Thoracic aorta (tissue), 2 donors: ENCODE measurements around the gene CCNT2. TPM values are rescaled to one million over a fixed set of nuclear protein-coding genes. Genes with fewer than 3 reads are reported as not detected.

ENCODE experiments used
- ATAC-seq: fragments of 150-250 bp; one replicate; pipeline ENCODE4 v1.8.0; 2017; ENCODE audit warnings: low read depth; ENCODE audit not compliant: insufficient number of reproducible peaks, low FRiP score
- DNase-seq: peaks from one replicate; pipeline ENCODE4 v3.0.0-alpha.2; 2020; ENCODE audit warnings: low spot score
- H3K27ac ChIP-seq, 2 donors: fragments of 200-600 bp; sonication (generic); 1 replicate in 1 of 2; 2 replicates in 1 of 2; pipeline ENCODE4 v1.5.1; 2016; ENCODE audit warnings: mild to moderate bottlenecking in 2 of 2, moderate library complexity in 2 of 2
- H3K27me3 ChIP-seq: fragments of 200-600 bp; sonication (generic); replicated peaks from 2 replicates; pipeline ENCODE4 v1.6.0; 2016; ENCODE audit warnings: mild to moderate bottlenecking; ENCODE audit not compliant: insufficient read depth
- H3K36me3 ChIP-seq: fragments of 200-600 bp; sonication (generic); one replicate; pipeline ENCODE4 v1.5.1; 2016
- H3K4me1 ChIP-seq, 2 donors: fragments of 200-600 bp; sonication (generic); 1 replicate in 1 of 2; 2 replicates in 1 of 2; pipeline versions ENCODE4 v1.5.1 to v1.6.0; 2016; ENCODE audit warnings: low read depth in 2 of 2, mild to moderate bottlenecking in 1 of 2; ENCODE audit not compliant: control insufficient read depth in 1 of 2
- H3K4me3 ChIP-seq: fragments of 200-600 bp; sonication (generic); 2 replicates; pipeline ENCODE4 v1.5.1; 2016; ENCODE audit warnings: mild to moderate bottlenecking
- H3K9me3 ChIP-seq: fragments of 200-600 bp; sonication (generic); 2 replicates; pipeline ENCODE4 v1.5.1; 2016
- total RNA-seq, 2 donors: library from RNA; depleted of rRNA; stranded (reverse); fragments of >200 nt; gene quantifications; one replicate each; pipeline versions ENCODE4 v1.1.0 to v1.2.3, GENCODE V29; 2016
- TF ChIP-seq, protein P1 (sequence below): fragments of 200-600 bp; sonication (generic); IDR thresholded peaks from one replicate; pipeline ENCODE4 v1.5.1; 2019; ENCODE audit warnings: antibody characterized with exemption

The CCNT2 gene
- total RNA-seq, 2 donors from 2014 or later, result 49.6 to 52.4 TPM

DNA sequence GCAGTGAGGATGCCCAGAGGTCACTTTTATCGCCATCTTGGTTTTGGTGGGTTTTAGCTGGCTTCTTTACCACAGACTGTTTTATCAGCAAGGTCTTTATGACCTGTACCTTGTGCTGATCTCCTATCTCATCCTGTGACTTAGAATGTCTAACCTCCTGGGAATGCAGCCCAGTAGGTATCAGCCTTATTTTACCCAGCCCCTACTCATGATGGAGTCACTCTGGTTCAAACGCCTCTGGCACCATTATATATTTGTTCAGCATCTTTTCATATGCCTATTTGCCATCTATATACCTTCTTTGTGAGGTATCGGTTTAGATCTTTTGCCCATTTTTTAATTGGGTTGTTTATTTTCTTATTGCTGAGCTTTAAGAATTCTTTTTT is 7.2 kb upstream of the CCNT2 start:
- no peak for ATAC-seq
- DNase-seq, result no peak
- H3K27me3 ChIP-seq, result no peaks in the 10 kb centered on the region
- H3K36me3 ChIP-seq, result no peaks in the 10 kb centered on the region
- H3K27ac ChIP-seq, result no peak overlapping the region
- no peak overlapping the region for H3K4me3 ChIP-seq
- TF ChIP-seq, protein P1, sequence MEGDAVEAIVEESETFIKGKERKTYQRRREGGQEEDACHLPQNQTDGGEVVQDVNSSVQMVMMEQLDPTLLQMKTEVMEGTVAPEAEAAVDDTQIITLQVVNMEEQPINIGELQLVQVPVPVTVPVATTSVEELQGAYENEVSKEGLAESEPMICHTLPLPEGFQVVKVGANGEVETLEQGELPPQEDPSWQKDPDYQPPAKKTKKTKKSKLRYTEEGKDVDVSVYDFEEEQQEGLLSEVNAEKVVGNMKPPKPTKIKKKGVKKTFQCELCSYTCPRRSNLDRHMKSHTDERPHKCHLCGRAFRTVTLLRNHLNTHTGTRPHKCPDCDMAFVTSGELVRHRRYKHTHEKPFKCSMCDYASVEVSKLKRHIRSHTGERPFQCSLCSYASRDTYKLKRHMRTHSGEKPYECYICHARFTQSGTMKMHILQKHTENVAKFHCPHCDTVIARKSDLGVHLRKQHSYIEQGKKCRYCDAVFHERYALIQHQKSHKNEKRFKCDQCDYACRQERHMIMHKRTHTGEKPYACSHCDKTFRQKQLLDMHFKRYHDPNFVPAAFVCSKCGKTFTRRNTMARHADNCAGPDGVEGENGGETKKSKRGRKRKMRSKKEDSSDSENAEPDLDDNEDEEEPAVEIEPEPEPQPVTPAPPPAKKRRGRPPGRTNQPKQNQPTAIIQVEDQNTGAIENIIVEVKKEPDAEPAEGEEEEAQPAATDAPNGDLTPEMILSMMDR, result no peak
- no peaks in the 10 kb centered on the region for H3K4me1 ChIP-seq
- H3K9me3 ChIP-seq, result no peaks in the 10 kb centered on the region

DNA sequence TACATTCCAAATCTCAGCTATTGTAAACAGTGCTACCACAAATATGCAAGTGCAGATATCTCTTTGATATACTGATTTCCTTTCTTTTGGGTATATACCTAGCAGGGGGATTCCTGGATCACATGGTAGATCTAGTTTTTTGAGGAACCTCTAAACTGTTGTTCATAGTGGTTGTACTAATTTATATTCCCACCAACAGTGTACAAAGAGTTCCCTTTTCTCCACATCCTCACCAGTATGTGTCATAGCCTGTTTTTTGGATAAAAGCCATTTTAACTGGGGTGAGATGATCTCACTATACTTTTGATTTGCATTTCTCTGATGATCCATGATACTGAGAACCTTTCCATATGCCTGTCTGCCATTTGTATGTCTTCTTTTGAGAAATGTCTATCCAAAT is 6.3 kb upstream of the CCNT2 start:
- Histone ChIP-seq H3K27me3 (no peaks in the 10 kb centered on the region), H3K27ac (no peak overlapping the region), H3K4me1 (peaks cover 3 to 5% of the 10 kb centered on the region in 2 donors), H3K4me3 (no peak overlapping the region), H3K9me3 (no peaks in the 10 kb centered on the region), H3K36me3 (no peaks in the 10 kb centered on the region)
- DNase-seq (no peak), ATAC-seq (no peak)
- TF ChIP-seq, protein P1, result no peak

DNA sequence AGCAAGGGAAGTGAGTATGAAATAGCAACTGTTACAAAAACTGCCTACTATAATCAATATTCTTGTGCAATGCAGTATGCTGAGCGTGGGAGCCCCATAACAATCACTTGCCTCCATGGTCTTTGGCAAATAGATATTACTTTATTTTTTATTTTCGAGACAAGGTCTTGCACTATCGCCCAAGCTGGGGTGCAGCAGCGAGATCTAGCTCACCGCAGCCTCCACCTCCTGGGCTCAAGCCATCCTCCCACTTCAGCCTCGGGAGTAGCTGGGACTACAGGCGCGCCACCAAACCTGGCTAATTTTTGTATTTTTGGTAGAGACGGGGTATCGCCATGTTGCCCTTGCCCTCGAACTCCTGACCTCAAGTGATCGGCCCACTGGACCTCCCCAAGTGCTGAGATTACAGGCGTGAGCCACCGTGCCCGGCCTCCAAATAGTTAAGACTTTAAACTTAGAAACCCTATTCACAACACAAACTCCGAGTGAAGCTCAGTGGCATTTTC is 1.2 kb upstream of the CCNT2 start:
- TF ChIP-seq, protein P1, result no peak
- Histone ChIP-seq H3K36me3 (no peaks in the 10 kb centered on the region), H3K27me3 (no peaks in the 10 kb centered on the region), H3K27ac (peak overlapping the region; percentile 92 to 96), H3K4me1 (peaks cover 30 to 37% of the 10 kb centered on the region in 2 donors), H3K4me3 (peak overlapping the region; percentile 80), H3K9me3 (no peaks in the 10 kb centered on the region)
- no peak for ATAC-seq
- no peak for DNase-seq

DNA sequence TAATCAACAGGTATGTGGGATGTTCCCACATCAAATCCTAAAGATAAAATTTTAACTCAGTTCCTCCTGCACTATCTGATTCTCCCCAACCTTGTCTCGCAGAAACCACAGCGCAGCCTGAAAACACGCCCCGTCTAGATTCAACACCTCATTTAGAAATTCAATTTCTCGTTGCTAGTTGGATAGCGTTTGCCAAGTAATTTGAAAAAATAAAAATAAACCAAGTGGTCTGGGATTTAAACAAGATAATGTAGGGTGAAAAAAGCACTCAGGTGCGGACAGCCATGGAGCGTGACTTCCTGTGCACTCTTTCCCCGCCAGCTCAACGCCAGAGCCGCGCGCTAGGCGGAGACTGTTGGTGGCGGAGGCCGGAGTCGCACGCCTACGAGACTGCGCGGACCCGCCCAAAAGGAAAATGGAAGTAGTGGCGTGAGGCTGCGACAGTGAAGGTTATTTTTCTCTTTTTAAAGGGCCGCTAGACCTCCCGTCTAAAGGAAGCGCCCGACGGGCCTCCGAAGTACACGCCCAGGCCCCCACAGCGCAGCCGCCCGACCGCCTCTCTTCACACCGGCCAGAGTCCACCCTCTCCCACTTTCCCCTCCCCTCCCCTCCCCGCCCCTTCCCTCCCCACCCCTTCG is 615 bp upstream of the CCNT2 start:
- peaks cover 35 to 42% of the 10 kb centered on the region in 2 donors for H3K4me1 ChIP-seq
- no peaks in the 10 kb centered on the region for H3K36me3 ChIP-seq
- no peaks in the 10 kb centered on the region for H3K27me3 ChIP-seq
- peak overlapping the region; percentile 80 for H3K4me3 ChIP-seq
- H3K9me3 ChIP-seq, result no peaks in the 10 kb centered on the region
- peak; percentile 68 for ATAC-seq
- peak overlapping the region; percentile 92 to 96 for H3K27ac ChIP-seq
- peak; percentile 52 for DNase-seq
- TF ChIP-seq, protein P1, result peak; percentile 23

DNA sequence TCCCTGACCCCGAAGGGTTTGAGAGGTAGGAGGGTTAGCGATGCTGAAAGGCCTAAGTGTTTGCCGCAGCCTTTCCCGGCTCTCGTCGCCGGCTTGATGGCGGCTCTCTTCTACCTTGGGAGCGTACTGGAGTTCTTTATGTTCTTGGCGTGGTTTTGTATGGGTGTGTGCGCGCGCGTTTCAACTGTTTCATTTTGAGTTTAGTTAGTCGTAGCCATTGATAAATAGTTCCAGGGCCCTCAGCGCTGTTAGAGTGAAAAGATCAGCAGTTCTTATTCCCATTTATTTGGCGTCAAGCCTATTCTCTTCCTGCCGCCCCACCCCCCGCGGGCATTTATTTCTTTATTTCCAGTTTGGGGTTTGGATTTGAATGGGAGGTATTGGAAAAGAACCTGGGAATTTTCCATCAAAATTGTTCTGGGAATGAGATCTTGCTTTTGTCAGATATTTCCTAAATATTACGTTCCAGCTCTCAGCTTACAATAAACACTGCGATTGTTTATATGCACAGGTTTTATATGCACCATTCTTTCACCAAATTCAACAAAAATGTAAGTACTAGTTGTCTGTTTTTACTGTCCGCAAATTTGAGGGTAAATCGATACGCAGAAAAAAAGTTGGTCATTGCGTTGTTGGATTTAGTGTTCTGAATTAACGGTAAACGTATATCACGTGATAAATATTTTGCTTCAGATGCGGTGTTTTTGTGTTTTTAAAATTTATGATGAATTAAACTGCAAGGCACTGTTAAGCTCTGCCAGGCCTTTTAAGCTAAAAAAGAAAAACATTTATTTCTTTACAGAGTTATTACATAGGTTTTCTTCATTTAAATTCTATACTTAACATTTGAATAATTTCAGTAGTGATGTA is 954 bp downstream of the CCNT2 start:
- DNase-seq (peak; percentile 2), ATAC-seq (no peak)
- Histone ChIP-seq H3K4me3 (peak overlapping the region; percentile 80), H3K36me3 (no peaks in the 10 kb centered on the region), H3K27me3 (no peaks in the 10 kb centered on the region), H3K27ac (peak overlapping the region; percentile 92 to 96), H3K4me1 (peaks cover 41 to 55% of the 10 kb centered on the region in 2 donors), H3K9me3 (no peaks in the 10 kb centered on the region)
- TF ChIP-seq, protein P1, result no peak
